Mammary epithelial cell (primary cell): ENCODE measurements around the gene CFTR.

ENCODE experiments used
- CTCF ChIP-seq, 2 donors: IDR thresholded peaks in 1 of 2; conservative IDR thresholded peaks in 1 of 2; 2 replicates each; pipeline ENCODE4 v1.5.1; 2011 to 2012; ENCODE audit warnings: inconsistent platforms in 2 of 2, low read length in 2 of 2, mild to moderate bottlenecking in 2 of 2, control low read depth in 1 of 2, low read depth in 1 of 2; ENCODE audit not compliant: insufficient read depth in 1 of 2; ENCODE audit errors: extremely low read depth in 1 of 2
- EZH2 ChIP-seq: IDR thresholded peaks from 2 replicates; pipeline ENCODE4 v1.6.1; 2012; ENCODE audit warnings: low read length, inconsistent platforms, borderline replicate concordance

DNA sequence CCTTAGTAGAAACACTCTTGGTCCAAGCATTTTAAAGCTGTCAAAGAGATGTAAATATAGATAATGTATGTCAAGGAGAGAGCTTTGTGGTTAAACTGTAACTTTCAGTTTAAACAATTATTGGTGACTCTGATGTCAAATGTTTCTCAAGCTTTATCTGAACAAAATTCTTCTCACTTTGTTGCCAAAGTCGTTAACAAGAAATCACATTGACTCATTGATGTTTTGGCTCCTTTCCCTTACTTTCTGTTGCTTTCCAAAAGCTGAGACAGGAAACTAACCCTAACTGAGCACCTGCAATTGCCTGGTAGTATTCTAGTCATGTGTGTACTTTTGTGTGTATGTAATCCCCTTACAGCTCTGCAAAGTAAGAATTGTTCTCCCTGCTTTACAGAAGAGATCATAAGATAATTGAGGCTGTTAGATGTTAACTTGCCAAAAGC lies 108.5 kb downstream of the CFTR start:
- TF ChIP-seq CTCF (conservative IDR thresholded peaks at IDR 0.05 in 1 of 2, IDR thresholded peaks at IDR 0.05 in 1 of 2; ENCODE audit: extremely low read depth in 1 of 2, insufficient read depth in 1 of 2, low read depth in 1 of 2, low read length in 2 of 2) (no peak), EZH2 (no peak)
